AG04449 (cell line): ENCODE measurements around the gene BOC.

Experiments
- CTCF ChIA-PET: fragments of 350-600 bp; formaldehyde crosslinking; extraction: SDS; loops from one replicate; lab custom pipeline; 2021; ENCODE audit warnings: antibody characterized with exemption; lab: Yijun Ruan, JAX
- POLR2A ChIA-PET: fragments of 400-600, 350-600 bp; formaldehyde crosslinking; extraction: SDS; loops from one replicate; lab custom pipeline; 2020; ENCODE audit warnings: antibody characterized with exemption, inconsistent platforms; lab: Yijun Ruan, JAX
- DNase-seq: peaks from one replicate; pipeline ENCODE4 v3.0.0-alpha.2; 2010; ENCODE audit warnings: low read depth, low spot score
- H3K4me3 ChIP-seq: 2 replicates; pipeline ENCODE4 v1.5.1; 2011; ENCODE audit warnings: low read depth, mild to moderate bottlenecking, control low read depth, low read length
- TF ChIP-seq, protein P1 (sequence below): IDR thresholded peaks from one replicate; pipeline ENCODE4 v1.5.1; 2011; ENCODE audit warnings: mild to moderate bottlenecking, moderate library complexity, low read length, control low read depth, inconsistent platforms; ENCODE audit not compliant: insufficient read depth; ENCODE audit errors: missing control alignments

BOC gene

DNA sequence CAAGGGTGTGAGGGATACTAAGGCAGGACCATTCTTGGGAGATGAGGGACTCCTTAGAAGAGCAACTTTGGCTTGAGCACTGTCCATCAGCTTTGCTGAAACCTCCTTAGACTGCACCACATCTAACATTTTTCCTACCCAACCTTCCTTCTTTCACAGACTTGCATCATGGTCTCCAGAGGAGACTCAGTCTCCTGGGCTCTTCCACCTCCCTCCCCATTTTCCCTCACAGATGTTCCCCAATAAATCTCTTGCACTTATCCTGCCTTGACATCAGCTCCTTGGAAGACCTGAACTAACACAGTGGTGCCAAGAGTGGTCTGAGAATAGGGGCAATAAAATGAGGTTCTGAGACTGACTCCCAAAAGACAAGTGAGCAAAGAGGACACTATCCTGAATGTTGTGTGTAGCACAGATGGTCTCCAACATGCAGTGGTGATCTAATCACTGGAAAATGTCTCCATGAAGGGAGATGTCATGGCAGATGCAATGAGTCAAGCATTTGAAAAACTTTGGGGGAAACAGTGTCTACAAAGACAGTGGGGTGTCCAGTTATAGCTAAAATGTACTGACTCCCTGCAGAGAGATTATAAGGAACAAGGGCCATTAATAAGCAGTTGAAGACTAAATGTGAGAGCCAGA is 26.0 kb upstream of the BOC start:
- ChIA-PET POLR2A (no interaction called here), CTCF (no interaction called here)
- TF ChIP-seq, protein P1, sequence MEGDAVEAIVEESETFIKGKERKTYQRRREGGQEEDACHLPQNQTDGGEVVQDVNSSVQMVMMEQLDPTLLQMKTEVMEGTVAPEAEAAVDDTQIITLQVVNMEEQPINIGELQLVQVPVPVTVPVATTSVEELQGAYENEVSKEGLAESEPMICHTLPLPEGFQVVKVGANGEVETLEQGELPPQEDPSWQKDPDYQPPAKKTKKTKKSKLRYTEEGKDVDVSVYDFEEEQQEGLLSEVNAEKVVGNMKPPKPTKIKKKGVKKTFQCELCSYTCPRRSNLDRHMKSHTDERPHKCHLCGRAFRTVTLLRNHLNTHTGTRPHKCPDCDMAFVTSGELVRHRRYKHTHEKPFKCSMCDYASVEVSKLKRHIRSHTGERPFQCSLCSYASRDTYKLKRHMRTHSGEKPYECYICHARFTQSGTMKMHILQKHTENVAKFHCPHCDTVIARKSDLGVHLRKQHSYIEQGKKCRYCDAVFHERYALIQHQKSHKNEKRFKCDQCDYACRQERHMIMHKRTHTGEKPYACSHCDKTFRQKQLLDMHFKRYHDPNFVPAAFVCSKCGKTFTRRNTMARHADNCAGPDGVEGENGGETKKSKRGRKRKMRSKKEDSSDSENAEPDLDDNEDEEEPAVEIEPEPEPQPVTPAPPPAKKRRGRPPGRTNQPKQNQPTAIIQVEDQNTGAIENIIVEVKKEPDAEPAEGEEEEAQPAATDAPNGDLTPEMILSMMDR: no peak
- DNase-seq: no peak
- H3K4me3 ChIP-seq: no peak overlapping the region

DNA sequence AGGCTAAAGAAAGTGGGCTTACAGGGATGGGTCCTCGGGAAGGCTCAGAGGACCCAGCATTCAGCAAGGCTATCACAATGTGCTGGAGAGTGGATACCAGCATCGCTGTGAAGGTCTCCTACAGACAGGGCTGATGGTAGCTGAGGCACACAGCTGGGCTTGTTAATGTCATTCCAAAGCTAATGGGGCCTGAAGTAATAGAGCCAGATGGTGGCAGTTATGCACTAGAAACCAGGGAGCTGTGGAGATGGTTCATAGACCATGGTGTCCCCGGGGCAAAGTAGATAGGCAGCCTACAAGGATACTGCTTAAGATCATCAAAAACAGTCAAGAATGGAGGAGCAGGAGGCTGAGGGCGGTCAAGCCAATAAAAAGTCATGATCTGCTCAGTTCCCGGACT is 24.8 kb upstream of the BOC start:
- ChIA-PET POLR2A (no interaction called here), CTCF (no interaction called here)
- no peak overlapping the region for H3K4me3 ChIP-seq
- TF ChIP-seq, protein P1: no peak
- no peak for DNase-seq

DNA sequence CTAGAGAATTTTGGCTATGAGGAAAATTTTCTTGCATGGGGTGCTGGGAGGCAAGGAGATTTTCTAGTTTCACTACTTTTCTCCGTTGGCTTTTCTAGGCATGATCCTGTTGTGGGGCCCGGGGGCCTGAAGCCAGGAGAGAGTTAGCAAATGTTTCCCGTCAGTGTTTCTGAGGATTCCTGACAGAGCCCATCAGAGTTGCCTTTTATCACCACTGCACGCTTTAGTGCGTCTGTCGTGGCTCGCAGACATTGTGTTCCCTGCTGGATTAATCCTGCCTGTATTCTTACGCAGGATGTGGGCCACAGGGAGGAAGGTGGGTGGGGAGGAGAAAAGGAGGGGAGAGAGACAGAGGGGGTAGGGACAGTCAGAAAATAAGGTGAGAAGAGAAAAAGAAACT is 18.1 kb upstream of the BOC start:
- no peak for DNase-seq
- TF ChIP-seq, protein P1: no peak
- POLR2A ChIA-PET: no interaction called here
- CTCF ChIA-PET: interaction anchor here (1.3 kb wide), 1 partner anchor 18 kb away, joined by 3 read pairs; the partner anchor contains the start of gene BOC
- H3K4me3 ChIP-seq: no peak overlapping the region

DNA sequence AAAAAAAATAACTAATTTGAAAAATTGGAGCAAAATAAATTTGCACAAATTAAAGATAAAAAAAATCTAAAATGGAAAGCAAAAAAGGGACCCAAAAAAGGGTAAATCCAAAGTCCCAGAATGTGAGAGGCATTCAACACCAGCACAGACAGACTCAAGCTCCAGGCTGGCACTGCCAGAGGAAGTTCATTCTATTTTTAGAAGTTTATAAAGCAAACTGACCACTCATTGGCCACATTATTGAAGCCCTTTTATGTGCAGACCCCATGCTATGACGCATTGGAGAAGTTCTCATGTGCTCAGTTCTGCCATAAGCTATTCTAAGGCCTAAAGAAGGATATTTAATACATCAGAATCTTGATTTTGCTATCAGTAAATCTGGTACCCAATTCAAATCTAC is 17.6 kb upstream of the BOC start:
- DNase-seq: no peak
- ChIA-PET CTCF (interaction anchor here (1.3 kb wide), 1 partner anchor 17 kb away, joined by 3 read pairs; the partner anchor contains the start of gene BOC), POLR2A (no interaction called here)
- H3K4me3 ChIP-seq: no peak overlapping the region
- TF ChIP-seq, protein P1: no peak

DNA sequence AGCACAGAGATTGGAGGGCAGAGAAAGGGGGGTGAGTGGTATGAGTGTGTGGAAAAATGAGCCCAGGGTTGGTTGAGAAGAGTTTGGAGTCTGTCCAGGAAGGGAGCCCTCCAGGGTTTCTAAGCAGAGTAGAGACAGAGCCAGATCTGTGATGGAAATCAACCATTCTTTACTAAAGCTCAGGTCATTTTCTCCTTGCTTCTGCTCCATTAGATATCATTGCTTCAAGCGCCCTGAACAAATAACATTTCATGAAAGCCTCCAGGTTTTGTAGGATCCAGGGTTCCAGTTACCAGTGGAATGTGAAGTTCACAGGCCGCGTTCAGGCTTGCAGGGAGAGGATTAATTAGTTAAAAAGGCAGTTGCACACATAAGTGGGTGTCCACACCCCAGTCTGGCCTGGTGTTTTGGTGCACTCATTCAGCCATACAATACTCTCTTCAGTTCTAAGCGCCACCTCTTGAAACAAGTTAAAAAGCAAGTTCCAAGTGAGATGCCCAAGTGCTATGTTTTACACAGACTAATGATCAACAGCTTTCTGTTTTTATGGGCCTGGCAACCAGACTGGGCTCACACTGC is 16.4 kb upstream of the BOC start:
- no peak for DNase-seq
- no peak overlapping the region for H3K4me3 ChIP-seq
- CTCF ChIA-PET: interaction anchor here (1.3 kb wide), 1 partner anchor 16 kb away, joined by 3 read pairs; the partner anchor contains the start of gene BOC
- TF ChIP-seq, protein P1: no peak
- POLR2A ChIA-PET: no interaction called here

DNA sequence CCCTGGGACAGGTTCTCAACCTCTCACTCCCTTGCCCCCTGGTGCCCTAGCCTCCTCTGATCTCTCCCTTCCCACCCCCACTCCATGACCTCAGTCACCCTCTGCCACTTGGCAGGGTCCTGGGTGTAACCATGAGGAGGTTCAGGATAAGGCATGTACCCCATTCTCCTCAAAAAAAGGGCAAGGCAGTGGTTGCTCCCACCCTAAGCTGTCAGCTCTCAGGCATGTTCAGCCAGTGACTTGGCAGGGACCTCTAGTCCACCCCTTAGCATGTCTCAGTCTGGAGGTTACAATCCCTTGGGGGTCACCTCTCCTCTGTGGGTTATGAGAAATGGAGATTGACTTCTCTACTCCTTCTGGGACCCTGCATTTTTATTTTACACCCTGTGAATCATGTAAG is 11.0 kb upstream of the BOC start:
- DNase-seq: no peak
- CTCF ChIA-PET: interaction anchor here (0.6 kb wide), 1 partner anchor 46 kb away, joined by 3 read pairs; no protein-coding TSS in a partner anchor
- H3K4me3 ChIP-seq: no peak overlapping the region
- POLR2A ChIA-PET: interaction anchor here (1.3 kb wide), 1 partner anchor 11 kb away, joined by 3 read pairs; no protein-coding TSS in a partner anchor
- TF ChIP-seq, protein P1: no peak
